Activated CD4-positive, alpha-beta T cell treated with anti-CD3 and anti-CD28 coated beads, Interleukin-2, amount 10 ng/mL, durations not matched to agents 24 days and 14 days (primary cell): ENCODE results near the gene GAREM1. TPM values are rescaled to one million over a fixed set of nuclear protein-coding genes. Genes with fewer than 3 reads are reported as not detected.

Source experiments
- DNase-seq: peaks from one replicate; pipeline ENCODE4 v3.0.0; 2022
- H3K27ac Mint-ChIP-seq: one replicate; pipeline ENCODE4 v1.8.0; 2022; ENCODE audit warnings: mild to moderate bottlenecking, mixed read lengths
- H3K27me3 Mint-ChIP-seq: one replicate; pipeline ENCODE4 v1.8.0; 2022; ENCODE audit warnings: mixed read lengths
- H3K36me3 Mint-ChIP-seq: one replicate; pipeline ENCODE4 v1.8.0; 2022; ENCODE audit warnings: low read depth, mild to moderate bottlenecking, mixed read lengths
- H3K4me1 Mint-ChIP-seq: one replicate; pipeline ENCODE4 v1.8.0; 2021; ENCODE audit warnings: mixed read lengths
- H3K4me3 Mint-ChIP-seq: one replicate; pipeline ENCODE4 v1.8.0; 2022; ENCODE audit warnings: mild to moderate bottlenecking, moderate library complexity, mixed read lengths
- H3K9me3 Mint-ChIP-seq: one replicate; pipeline ENCODE4 v1.8.0; 2021; ENCODE audit warnings: mixed read lengths
- intact Hi-C: fragments of 100-400 bp; cut with micrococcal nuclease; formaldehyde crosslinking; loops from one replicate; pipeline ENCODE4 v1.15.1; 2023
- total RNA-seq: library from RNA; stranded (reverse); gene quantifications from 2 replicates; pipeline ENCODE4 v1.2.3, GENCODE V29; 2022

Gene GAREM1
- total RNA-seq, 1 donor from 2014 or later = not detected

GRCh38 chr18:32264401-32264800 lies 206.3 kb downstream of the GAREM1 start:
- H3K36me3 Mint-ChIP-seq = no peaks in the 10 kb centered on the region
- H3K27ac Mint-ChIP-seq = no peak overlapping the region
- H3K4me3 Mint-ChIP-seq = no peak overlapping the region
- no peak for DNase-seq
- peaks cover 6% of the 10 kb centered on the region for H3K27me3 Mint-ChIP-seq
- intact Hi-C loops = no loop called here
- no peaks in the 10 kb centered on the region for H3K9me3 Mint-ChIP-seq
- no peaks in the 10 kb centered on the region for H3K4me1 Mint-ChIP-seq

GRCh38 chr18:32262092-32262491 lies 208.6 kb downstream of the GAREM1 start:
- intact Hi-C loops = no loop called here
- Mint-ChIP-seq H3K36me3 (no peaks in the 10 kb centered on the region), H3K4me3 (no peak overlapping the region), H3K27me3 (peaks cover 6% of the 10 kb centered on the region), H3K27ac (no peak overlapping the region), H3K4me1 (no peaks in the 10 kb centered on the region), H3K9me3 (no peaks in the 10 kb centered on the region)
- no peak for DNase-seq

GRCh38 chr18:32261003-32261402 lies 209.7 kb downstream of the GAREM1 start:
- Mint-ChIP-seq H3K4me3 (no peak overlapping the region), H3K9me3 (no peaks in the 10 kb centered on the region), H3K27me3 (peaks cover 8% of the 10 kb centered on the region), H3K36me3 (no peaks in the 10 kb centered on the region), H3K27ac (no peak overlapping the region), H3K4me1 (no peaks in the 10 kb centered on the region)
- DNase-seq = no peak
- intact Hi-C loops = no loop called here

GRCh38 chr18:32259553-32259952 lies 211.1 kb downstream of the GAREM1 start:
- H3K4me3 Mint-ChIP-seq = no peak overlapping the region
- H3K27ac Mint-ChIP-seq = no peak overlapping the region
- H3K4me1 Mint-ChIP-seq = no peaks in the 10 kb centered on the region
- H3K9me3 Mint-ChIP-seq = no peaks in the 10 kb centered on the region
- no peaks in the 10 kb centered on the region for H3K36me3 Mint-ChIP-seq
- intact Hi-C loops = no loop called here
- H3K27me3 Mint-ChIP-seq = peaks cover 6% of the 10 kb centered on the region
- no peak for DNase-seq

- no peaks in the 10 kb centered on the region for H3K36me3 Mint-ChIP-seq
- intact Hi-C loops = no loop called here
- no peak for DNase-seq
Observed at GRCh38 chr18:32258558-32259204, 212.0 kb downstream of the GAREM1 start.

GRCh38 chr18:32258148-32258547 lies 212.5 kb downstream of the GAREM1 start:
- Mint-ChIP-seq H3K36me3 (no peaks in the 10 kb centered on the region), H3K27ac (no peak overlapping the region), H3K4me3 (no peak overlapping the region), H3K27me3 (peaks cover 6% of the 10 kb centered on the region), H3K9me3 (no peaks in the 10 kb centered on the region), H3K4me1 (no peaks in the 10 kb centered on the region)
- intact Hi-C loops = no loop called here
- DNase-seq = no peak

More at GRCh38 chr18:32258558-32259204, 212.0 kb downstream of the GAREM1 start:
- Mint-ChIP-seq H3K4me1 (no peaks in the 10 kb centered on the region), H3K4me3 (no peak overlapping the region), H3K9me3 (no peaks in the 10 kb centered on the region), H3K27me3 (peaks cover 6% of the 10 kb centered on the region), H3K27ac (no peak overlapping the region)

- no peak overlapping the region for H3K27ac Mint-ChIP-seq
- intact Hi-C loops = no loop called here
- peaks cover 6% of the 10 kb centered on the region for H3K27me3 Mint-ChIP-seq
- no peaks in the 10 kb centered on the region for H3K4me1 Mint-ChIP-seq
- H3K4me3 Mint-ChIP-seq = no peak overlapping the region
- no peaks in the 10 kb centered on the region for H3K9me3 Mint-ChIP-seq
- H3K36me3 Mint-ChIP-seq = no peaks in the 10 kb centered on the region
- no peak for DNase-seq
Observed at GRCh38 chr18:32257084-32257785, 213.4 kb downstream of the GAREM1 start.

- DNase-seq = no peak
- H3K27me3 Mint-ChIP-seq = peaks cover 11% of the 10 kb centered on the region
- intact Hi-C loops = no loop called here
- no peaks in the 10 kb centered on the region for H3K4me1 Mint-ChIP-seq
- no peak overlapping the region for H3K4me3 Mint-ChIP-seq
- H3K36me3 Mint-ChIP-seq = no peaks in the 10 kb centered on the region
- no peaks in the 10 kb centered on the region for H3K9me3 Mint-ChIP-seq
- H3K27ac Mint-ChIP-seq = no peak overlapping the region
Observed at GRCh38 chr18:32255570-32255969, 215.1 kb downstream of the GAREM1 start.

- Mint-ChIP-seq H3K4me1 (no peaks in the 10 kb centered on the region), H3K4me3 (no peak overlapping the region)
- DNase-seq = no peak
Observed at GRCh38 chr18:32252141-32252860, 218.4 kb downstream of the GAREM1 start.

GRCh38 chr18:32251466-32251865 lies 219.2 kb downstream of the GAREM1 start:
- H3K36me3 Mint-ChIP-seq = no peaks in the 10 kb centered on the region
- H3K9me3 Mint-ChIP-seq = no peaks in the 10 kb centered on the region
- no peak for DNase-seq
- intact Hi-C loops = no loop called here
- H3K4me3 Mint-ChIP-seq = no peak overlapping the region
- no peaks in the 10 kb centered on the region for H3K4me1 Mint-ChIP-seq
- peaks cover 27% of the 10 kb centered on the region for H3K27me3 Mint-ChIP-seq
- H3K27ac Mint-ChIP-seq = no peak overlapping the region

More at GRCh38 chr18:32252141-32252860, 218.4 kb downstream of the GAREM1 start:
- no peak overlapping the region for H3K27ac Mint-ChIP-seq
- H3K27me3 Mint-ChIP-seq = peaks cover 26% of the 10 kb centered on the region
- intact Hi-C loops = no loop called here
- H3K9me3 Mint-ChIP-seq = no peaks in the 10 kb centered on the region
- H3K36me3 Mint-ChIP-seq = no peaks in the 10 kb centered on the region

- peaks cover 25% of the 10 kb centered on the region for H3K27me3 Mint-ChIP-seq
- intact Hi-C loops = no loop called here
- no peak for DNase-seq
- H3K4me1 Mint-ChIP-seq = no peaks in the 10 kb centered on the region
- H3K4me3 Mint-ChIP-seq = no peak overlapping the region
- no peaks in the 10 kb centered on the region for H3K9me3 Mint-ChIP-seq
- H3K27ac Mint-ChIP-seq = no peak overlapping the region
- H3K36me3 Mint-ChIP-seq = no peaks in the 10 kb centered on the region
Observed at GRCh38 chr18:32249147-32249929, 221.3 kb downstream of the GAREM1 start.

- H3K27me3 Mint-ChIP-seq = peaks cover 22% of the 10 kb centered on the region
- H3K4me1 Mint-ChIP-seq = no peaks in the 10 kb centered on the region
- no peaks in the 10 kb centered on the region for H3K36me3 Mint-ChIP-seq
- peak; percentile 7 for DNase-seq
- no peak overlapping the region for H3K27ac Mint-ChIP-seq
- intact Hi-C loops = no loop called here
- H3K9me3 Mint-ChIP-seq = no peaks in the 10 kb centered on the region
- H3K4me3 Mint-ChIP-seq = no peak overlapping the region
Observed at GRCh38 chr18:32244881-32245280, 225.8 kb downstream of the GAREM1 start.

GRCh38 chr18:32243358-32243757 lies 227.3 kb downstream of the GAREM1 start:
- Mint-ChIP-seq H3K4me1 (no peaks in the 10 kb centered on the region), H3K4me3 (no peak overlapping the region), H3K36me3 (no peaks in the 10 kb centered on the region), H3K27me3 (peaks cover 20% of the 10 kb centered on the region), H3K27ac (no peak overlapping the region), H3K9me3 (no peaks in the 10 kb centered on the region)
- intact Hi-C loops = no loop called here
- peak; percentile 35 for DNase-seq
